B cell (primary cell): Measurements from ENCODE around the gene EBP.

Source experiments
- CTCF ChIP-seq: fragments of 200-600 bp; IDR thresholded peaks from one replicate; pipeline ENCODE4 v1.8.0; 2022; ENCODE audit warnings: antibody characterized with exemption, mild to moderate bottlenecking
- EZH2 ChIP-seq: IDR thresholded peaks from 2 replicates; pipeline ENCODE4 v1.6.1; 2012; ENCODE audit warnings: borderline replicate concordance, low read depth, mild to moderate bottlenecking, moderate library complexity, low read length; ENCODE audit not compliant: insufficient read depth, poor library complexity, severe bottlenecking

- TF ChIP-seq CTCF (no peak), EZH2 (no peak)
Measured at GRCh38 chrX:48478806-48479205, 42.8 kb upstream of the EBP start.
